ENCODE results near the gene PLA2G2E.

- TF ChIP-seq ZNF274 (IDR thresholded peaks at IDR 0.05; ENCODE audit: low read depth, low read length), result no peak
- no peak for TF ChIP-seq YY1 (IDR thresholded peaks at IDR 0.05; ENCODE audit: insufficient read depth, insufficient read length)
- TF ChIP-seq SUZ12 (IDR thresholded peaks at IDR 0.05; ENCODE audit: extremely low read depth, insufficient read depth, insufficient read length), result no peak
Observed at GRCh38 chr1:19889656-19890055, 33.8 kb downstream of the PLA2G2E start.

Measured in NT2/D1 (cell line).